HG03159 (cell line): Measurements from ENCODE around the gene CHD5.

ENCODE experiments used
- ATAC-seq: cut with Tn5 transposase; IDR thresholded peaks from one replicate; pipeline ENCODE4 v1.9.1; 2021; ENCODE audit warnings: mild to moderate bottlenecking, moderate library complexity; ENCODE audit not compliant: unreplicated experiment

CHD5 gene

GRCh38 chr1:6157132-6157527 lies 23.0 kb downstream of the CHD5 start:
- no peak for ATAC-seq

GRCh38 chr1:6154525-6155319 lies 25.4 kb downstream of the CHD5 start:
- ATAC-seq, result no peak

- ATAC-seq, result no peak
These were observed 27.2 kb downstream of the CHD5 start for GRCh38 chr1:6152882-6153281.

GRCh38 chr1:6152181-6152580 lies 27.9 kb downstream of the CHD5 start:
- no peak for ATAC-seq

- no peak for ATAC-seq
These were observed 28.8 kb downstream of the CHD5 start for GRCh38 chr1:6151291-6151822.

GRCh38 chr1:6150006-6150938 lies 29.8 kb downstream of the CHD5 start:
- ATAC-seq, result no peak

- no peak for ATAC-seq
These were observed 30.5 kb downstream of the CHD5 start for GRCh38 chr1:6149597-6149996.

GRCh38 chr1:6148497-6149241 lies 31.5 kb downstream of the CHD5 start:
- ATAC-seq, result no peak

GRCh38 chr1:6145864-6146410 lies 34.2 kb downstream of the CHD5 start:
- no peak for ATAC-seq

- ATAC-seq, result no peak
These were observed 34.7 kb downstream of the CHD5 start for GRCh38 chr1:6145396-6145750.

GRCh38 chr1:6144647-6145395 lies 35.3 kb downstream of the CHD5 start:
- no peak for ATAC-seq

GRCh38 chr1:6144175-6144574 lies 35.9 kb downstream of the CHD5 start:
- no peak for ATAC-seq

- no peak for ATAC-seq
These were observed 36.7 kb downstream of the CHD5 start for GRCh38 chr1:6143395-6143794.

GRCh38 chr1:6142734-6143133 lies 37.4 kb downstream of the CHD5 start:
- ATAC-seq, result no peak

GRCh38 chr1:6142036-6142621 lies 38.0 kb downstream of the CHD5 start:
- ATAC-seq, result no peak

- ATAC-seq, result no peak
These were observed 38.5 kb downstream of the CHD5 start for GRCh38 chr1:6141592-6141991.

- no peak for ATAC-seq
These were observed 39.7 kb downstream of the CHD5 start for GRCh38 chr1:6140413-6140812.

- ATAC-seq, result no peak
These were observed 42.4 kb downstream of the CHD5 start for GRCh38 chr1:6137758-6138157.

GRCh38 chr1:6136516-6137220 lies 43.5 kb downstream of the CHD5 start:
- ATAC-seq, result no peak
